Embryonic facial prominence (tissue), 1 donor: Measurements from ENCODE around the gene RPRD2.

ENCODE experiments used
- DNase-seq: peaks from one replicate; pipeline ENCODE4 v3.0.0-alpha.2; 2016; ENCODE audit errors: extremely low spot score

Gene RPRD2

GRCh38 chr1:150514260-150514659 is 150.3 kb downstream of the RPRD2 start:
- no peak for DNase-seq

- no peak for DNase-seq
Measured at GRCh38 chr1:150514913-150515327, 151.0 kb downstream of the RPRD2 start.

GRCh38 chr1:150515328-150516049 is 151.5 kb downstream of the RPRD2 start, which contains the start of gene FALEC:
Gene FALEC, plus strand, starts transcription at chr1:150515752.
- peak; percentile 89 for DNase-seq

DNA sequence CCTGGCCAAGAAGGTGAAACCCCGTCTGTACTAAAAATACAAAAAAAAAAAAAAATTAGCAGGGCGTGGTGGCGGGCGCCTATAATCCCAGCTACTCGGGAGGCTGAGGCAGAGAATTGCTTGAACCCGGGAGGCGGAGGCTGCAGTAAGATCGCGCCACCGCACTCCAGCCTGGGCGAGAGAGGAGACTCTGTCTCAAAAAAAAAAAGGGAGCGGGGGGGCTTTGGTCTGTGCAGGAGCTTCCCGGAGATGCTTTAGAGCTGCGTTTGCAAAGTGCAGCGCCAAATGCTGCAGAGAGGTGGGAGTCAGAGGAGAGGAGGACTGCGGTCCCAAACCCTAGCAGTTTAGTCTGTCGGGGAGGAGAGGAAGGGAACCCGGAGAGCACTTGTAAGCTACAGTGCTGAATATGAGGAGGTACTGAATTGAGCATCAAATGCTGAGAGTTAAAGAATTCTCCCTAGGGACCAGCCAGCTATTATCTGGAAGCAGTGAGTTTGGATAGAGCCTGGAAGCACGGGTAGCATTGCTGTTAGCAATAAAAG is 152.2 kb downstream of the RPRD2 start:
- DNase-seq: no peak

DNA sequence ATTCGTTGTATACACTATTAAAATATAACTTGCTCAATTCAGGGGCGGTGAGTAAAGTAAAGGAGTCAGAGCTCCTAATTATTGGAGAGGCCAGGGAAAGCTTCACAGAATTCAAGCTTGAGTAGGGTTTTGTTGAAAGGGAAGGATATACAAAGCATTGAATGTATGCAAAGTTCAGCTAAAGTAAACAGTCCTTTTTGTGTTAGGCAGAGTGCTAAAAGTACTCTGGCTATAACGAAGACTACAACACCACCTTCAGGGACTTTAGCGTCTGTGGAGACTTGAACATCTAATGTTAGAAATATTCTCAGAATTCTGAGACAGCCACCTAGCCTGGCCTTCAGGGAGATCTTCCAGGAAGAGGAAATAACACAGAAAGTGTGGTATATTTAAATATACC is 152.7 kb downstream of the RPRD2 start:
- no peak for DNase-seq

- no peak for DNase-seq
Measured at GRCh38 chr1:150521196-150521968, 157.4 kb downstream of the RPRD2 start.

GRCh38 chr1:150525348-150525747 is 161.4 kb downstream of the RPRD2 start:
- DNase-seq: no peak
